Lower leg skin (tissue), 3 donors: ENCODE results near the gene LEMD1.
"Not testable (repeated sequence)": the region's sequence is repeated elsewhere in the genome, so short reads cannot be mapped to it uniquely, and the experiment has no call there.

Experiments
- POLR2A ChIP-seq, 2 donors: fragments of 450-650 bp; IDR thresholded peaks; one replicate each; pipeline ENCODE4 v1.6.1; 2016 to 2017; ENCODE audit warnings: antibody characterized with exemption in 2 of 2, mild to moderate bottlenecking in 1 of 2, moderate library complexity in 1 of 2
- TF ChIP-seq, protein P1 (sequence below), 3 donors: fragments of 450-650 bp; IDR thresholded peaks; one replicate each; pipeline ENCODE4 v1.5.1; 2016; ENCODE audit warnings: antibody characterized with exemption in 3 of 3, mild to moderate bottlenecking in 3 of 3, moderate library complexity in 2 of 3

DNA sequence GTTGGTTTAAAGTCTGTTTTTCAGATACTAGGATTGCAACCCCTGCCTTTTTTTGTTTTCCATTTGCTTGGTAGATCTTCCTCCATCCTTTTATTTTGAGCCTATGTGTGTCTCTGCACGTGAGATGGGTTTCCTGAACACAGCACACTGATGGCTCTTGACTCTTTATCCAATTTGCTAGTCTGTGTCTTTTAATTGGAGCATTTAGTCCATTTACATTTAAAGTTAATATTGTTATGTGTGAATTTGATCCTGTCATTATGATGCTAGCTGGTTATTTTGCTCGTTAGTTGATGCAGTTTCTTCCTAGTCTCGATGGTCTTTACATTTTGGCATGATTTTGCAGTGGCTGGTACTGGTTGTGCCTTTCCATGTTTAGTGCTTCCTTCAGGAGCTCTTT lies 17.4 kb downstream of the LEMD1 start:
- TF ChIP-seq POLR2A (IDR thresholded peaks at IDR 0.05): not testable (repeated sequence)
- TF ChIP-seq, protein P1, sequence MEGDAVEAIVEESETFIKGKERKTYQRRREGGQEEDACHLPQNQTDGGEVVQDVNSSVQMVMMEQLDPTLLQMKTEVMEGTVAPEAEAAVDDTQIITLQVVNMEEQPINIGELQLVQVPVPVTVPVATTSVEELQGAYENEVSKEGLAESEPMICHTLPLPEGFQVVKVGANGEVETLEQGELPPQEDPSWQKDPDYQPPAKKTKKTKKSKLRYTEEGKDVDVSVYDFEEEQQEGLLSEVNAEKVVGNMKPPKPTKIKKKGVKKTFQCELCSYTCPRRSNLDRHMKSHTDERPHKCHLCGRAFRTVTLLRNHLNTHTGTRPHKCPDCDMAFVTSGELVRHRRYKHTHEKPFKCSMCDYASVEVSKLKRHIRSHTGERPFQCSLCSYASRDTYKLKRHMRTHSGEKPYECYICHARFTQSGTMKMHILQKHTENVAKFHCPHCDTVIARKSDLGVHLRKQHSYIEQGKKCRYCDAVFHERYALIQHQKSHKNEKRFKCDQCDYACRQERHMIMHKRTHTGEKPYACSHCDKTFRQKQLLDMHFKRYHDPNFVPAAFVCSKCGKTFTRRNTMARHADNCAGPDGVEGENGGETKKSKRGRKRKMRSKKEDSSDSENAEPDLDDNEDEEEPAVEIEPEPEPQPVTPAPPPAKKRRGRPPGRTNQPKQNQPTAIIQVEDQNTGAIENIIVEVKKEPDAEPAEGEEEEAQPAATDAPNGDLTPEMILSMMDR (IDR thresholded peaks at IDR 0.05): not testable (repeated sequence)
